GM23338 (cell line): ENCODE measurements around the gene RPL7L1. TPM values are rescaled to one million over a fixed set of nuclear protein-coding genes. Genes with fewer than 3 reads are reported as not detected.

Experiments used
- ATAC-seq: fragments of 200-7000 bp; cut with Tn5 transposase; 3 replicates; pipeline ENCODE4 v1.9.1; 2020
- DNase-seq: peaks from one replicate; pipeline ENCODE4 v3.0.0-alpha.2; 2015; ENCODE audit warnings: low spot score
- H2AFZ ChIP-seq: fragments of 200-600 bp; sonication (generic); 2 replicates; pipeline ENCODE4 v1.8.0; 2016; ENCODE audit warnings: antibody characterized with exemption, mild to moderate bottlenecking, moderate library complexity
- H3F3A ChIP-seq: fragments of 200-600 bp; sonication (generic); replicated peaks from 2 replicates; pipeline ENCODE4 v1.8.0; 2017; ENCODE audit warnings: antibody characterized with exemption, mixed run types, low read depth
- H3K27ac ChIP-seq: fragments of 200-600 bp; sonication (generic); 2 replicates; pipeline ENCODE4 v1.6.1; 2016; ENCODE audit warnings: low read depth
- H3K27me3 ChIP-seq: fragments of 200-600 bp; sonication (generic); 2 replicates; pipeline ENCODE4 v1.8.0; 2016; ENCODE audit warnings: mild to moderate bottlenecking, mixed run types, moderate library complexity; ENCODE audit not compliant: insufficient read depth
- H3K36me3 ChIP-seq: fragments of 200-600 bp; sonication (generic); 2 replicates; pipeline ENCODE4 v1.8.0; 2016; ENCODE audit warnings: mild to moderate bottlenecking; ENCODE audit not compliant: insufficient read depth
- H3K4me1 ChIP-seq: fragments of 200-600 bp; sonication (generic); 2 replicates; pipeline ENCODE4 v1.8.0; 2016; ENCODE audit warnings: mild to moderate bottlenecking, moderate library complexity; ENCODE audit not compliant: insufficient read depth
- H3K4me2 ChIP-seq: fragments of 200-600 bp; sonication (generic); 2 replicates; pipeline ENCODE4 v1.7.1; 2017; ENCODE audit warnings: mixed run types
- H3K4me3 ChIP-seq: fragments of 200-600 bp; sonication (generic); 2 replicates; pipeline ENCODE4 v1.6.1; 2016; ENCODE audit warnings: mixed run types
- H3K79me2 ChIP-seq: fragments of 200-600 bp; sonication (generic); replicated peaks from 2 replicates; pipeline ENCODE4 v1.8.0; 2017; ENCODE audit warnings: mild to moderate bottlenecking; ENCODE audit not compliant: insufficient read depth
- H3K9me2 ChIP-seq: fragments of 200-600 bp; sonication (generic); 2 replicates; pipeline ENCODE4 v1.8.0; 2017; ENCODE audit not compliant: insufficient read depth
- H4K20me1 ChIP-seq: fragments of 200-600 bp; sonication (generic); replicated peaks from 2 replicates; pipeline ENCODE4 v1.8.0; 2017; ENCODE audit warnings: mild to moderate bottlenecking; ENCODE audit not compliant: insufficient read depth
- H3K27ac Mint-ChIP-seq: 2 replicates; pipeline ENCODE4 v1.8.0; 2020; ENCODE audit warnings: inconsistent platforms, mild to moderate bottlenecking, moderate library complexity, mixed read lengths
- H3K27me3 Mint-ChIP-seq: 3 replicates; pipeline ENCODE4 v1.8.0; 2022; ENCODE audit warnings: low read depth, mild to moderate bottlenecking, moderate library complexity, mixed read lengths, inconsistent platforms; ENCODE audit not compliant: insufficient read depth, poor library complexity
- H3K36me3 Mint-ChIP-seq: 3 replicates; pipeline ENCODE4 v1.8.0; 2021; ENCODE audit warnings: low read depth, mild to moderate bottlenecking, inconsistent platforms, moderate library complexity, mixed read lengths
- H3K4me1 Mint-ChIP-seq: 3 replicates; pipeline ENCODE4 v1.8.0; 2020; ENCODE audit warnings: mild to moderate bottlenecking, inconsistent platforms, mixed read lengths
- H3K4me3 Mint-ChIP-seq: 3 replicates; pipeline ENCODE4 v1.8.0; 2021; ENCODE audit warnings: moderate library complexity, mild to moderate bottlenecking, inconsistent platforms, mixed read lengths
- H3K9me3 Mint-ChIP-seq: 3 replicates; pipeline ENCODE4 v1.8.0; 2020; ENCODE audit warnings: moderate library complexity, mild to moderate bottlenecking, inconsistent platforms, mixed read lengths
- CREB1 ChIP-seq: fragments of 250-450 bp; sonication (Bioruptor Pico); IDR thresholded peaks from 2 replicates; pipeline ENCODE4 v1.5.0; 2020; ENCODE audit warnings: low read depth, mild to moderate bottlenecking, moderate library complexity
- EZH2 ChIP-seq: fragments of 200-600 bp; sonication (generic); IDR thresholded peaks from one replicate; pipeline ENCODE4 v1.8.0; 2017; ENCODE audit warnings: antibody characterized with exemption, mild to moderate bottlenecking, low read depth; ENCODE audit not compliant: unreplicated experiment
- EZH2phosphoT487 ChIP-seq: fragments of 200-600 bp; sonication (generic); IDR thresholded peaks from one replicate; pipeline ENCODE4 v1.8.1; 2018; ENCODE audit warnings: antibody characterized with exemption; ENCODE audit not compliant: unreplicated experiment
- JUNB ChIP-seq: IDR thresholded peaks from one replicate; pipeline ENCODE4 v1.6.1; 2016; ENCODE audit warnings: antibody characterized with exemption; ENCODE audit not compliant: unreplicated experiment
- NANOG ChIP-seq: IDR thresholded peaks from 2 replicates; pipeline ENCODE4 v1.6.1; 2016; ENCODE audit warnings: antibody characterized with exemption, borderline replicate concordance
- POLR2AphosphoS5 ChIP-seq: IDR thresholded peaks from 2 replicates; pipeline ENCODE4 v1.6.1; 2016; ENCODE audit warnings: antibody characterized with exemption, low read depth
- STAT1 ChIP-seq: IDR thresholded peaks from one replicate; pipeline ENCODE4 v1.6.1; 2016; ENCODE audit warnings: antibody characterized with exemption; ENCODE audit not compliant: unreplicated experiment
- ZNF114 ChIP-seq: fragments of 250-450 bp; sonication (Bioruptor Pico); IDR thresholded peaks from 2 replicates; pipeline ENCODE4 v1.5.0; 2020; ENCODE audit warnings: mild to moderate bottlenecking, moderate library complexity
- ZNF331 ChIP-seq: fragments of 250-450 bp; sonication (Bioruptor Pico); IDR thresholded peaks from 2 replicates; pipeline ENCODE4 v1.5.0; 2020; ENCODE audit warnings: low read depth, mild to moderate bottlenecking, moderate library complexity
- polyA plus RNA-seq: library from polyadenylated mRNA; unstranded; fragments of >200 nt; fragmentation: Nextera tagmentation; extraction: Ambion mirVana; gene quantifications from 2 replicates; pipeline ENCODE4 v1.2.1, GENCODE V29; 2016
- total RNA-seq: library from RNA; depleted of rRNA; stranded (reverse); fragments of >200 nt; shearing (Covaris generic); gene quantifications from 2 replicates; pipeline ENCODE4 v1.2.3, GENCODE V29; 2014
- TF ChIP-seq, protein P1 (sequence below): IDR thresholded peaks from one replicate; pipeline ENCODE4 v1.6.1; 2018; ENCODE audit warnings: antibody characterized with exemption; ENCODE audit not compliant: unreplicated experiment
- TF ChIP-seq, protein P2 (sequence below), 2 experiments: fragments of 200-600 bp in 1 of 2; sonication (generic) in 1 of 2; conservative IDR thresholded peaks; 2 replicates each; pipeline versions ENCODE4 v1.5.1 to v1.6.1; 2016 to 2017; ENCODE audit warnings: antibody characterized with exemption in 2 of 2, low read depth in 2 of 2, mild to moderate bottlenecking in 2 of 2, moderate library complexity in 1 of 2
- TF ChIP-seq, protein P3 (sequence below): fragments of 250-450 bp; sonication (Bioruptor Pico); IDR thresholded peaks from 2 replicates; pipeline ENCODE4 v1.5.0; 2020; ENCODE audit warnings: mild to moderate bottlenecking, moderate library complexity
- TF ChIP-seq, protein P4 (sequence below): IDR thresholded peaks from 2 replicates; pipeline ENCODE4 v1.6.1; 2016; ENCODE audit warnings: antibody characterized with exemption

RPL7L1 gene
- total and polyA plus RNA-seq, 2 experiments from 2014 or later = 86.9 to 124 TPM

DNA sequence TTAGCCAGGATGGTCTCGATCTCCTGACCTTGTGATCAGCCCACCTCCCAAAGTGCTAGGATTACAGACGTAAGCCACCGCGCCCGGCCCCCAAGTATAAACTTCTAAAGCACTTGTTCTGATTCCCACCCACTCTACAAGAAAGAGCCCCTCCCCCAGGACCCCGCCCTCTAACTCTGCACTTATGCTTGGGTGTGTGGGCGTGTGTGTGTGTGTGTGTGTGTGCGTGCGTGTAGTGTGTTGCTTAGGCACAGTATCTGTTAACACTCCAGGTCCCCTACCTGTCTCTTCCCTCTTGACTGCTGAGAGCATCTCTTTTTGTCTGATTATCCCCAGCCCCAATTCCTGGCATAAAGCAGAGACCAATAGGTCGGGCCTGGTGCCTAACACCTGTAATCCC, 30.4 kb downstream of the RPL7L1 start:
- H2AFZ ChIP-seq = no peak overlapping the region
- no peak overlapping the region for H3K4me3 ChIP-seq
- H4K20me1 ChIP-seq = no peaks in the 10 kb centered on the region
- no peaks in the 10 kb centered on the region; the same call in 1 of the 2 replicates for H3K4me1 ChIP-seq
- Mint-ChIP-seq H3K4me1 (no peaks in the 10 kb centered on the region), H3K9me3 (no peaks in the 10 kb centered on the region), H3K36me3 (no peaks in the 10 kb centered on the region), H3K27ac (no peak overlapping the region), H3K4me3 (no peak overlapping the region), H3K27me3 (peaks cover 4% of the 10 kb centered on the region)
- no peak overlapping the region for H3K27ac ChIP-seq
- peaks cover 3% of the 10 kb centered on the region; the same call in 1 of the 2 replicates for H3F3A ChIP-seq
- H3K4me2 ChIP-seq = no peak overlapping the region
- H3K36me3 ChIP-seq = no peaks in the 10 kb centered on the region
- no peak for TF ChIP-seq NANOG
- TF ChIP-seq STAT1 = no peak
- TF ChIP-seq ZNF331 (CRISPR knock-in tag) = no peak
- no peak for TF ChIP-seq ZNF114 (CRISPR knock-in tag)
- TF ChIP-seq, protein P1, sequence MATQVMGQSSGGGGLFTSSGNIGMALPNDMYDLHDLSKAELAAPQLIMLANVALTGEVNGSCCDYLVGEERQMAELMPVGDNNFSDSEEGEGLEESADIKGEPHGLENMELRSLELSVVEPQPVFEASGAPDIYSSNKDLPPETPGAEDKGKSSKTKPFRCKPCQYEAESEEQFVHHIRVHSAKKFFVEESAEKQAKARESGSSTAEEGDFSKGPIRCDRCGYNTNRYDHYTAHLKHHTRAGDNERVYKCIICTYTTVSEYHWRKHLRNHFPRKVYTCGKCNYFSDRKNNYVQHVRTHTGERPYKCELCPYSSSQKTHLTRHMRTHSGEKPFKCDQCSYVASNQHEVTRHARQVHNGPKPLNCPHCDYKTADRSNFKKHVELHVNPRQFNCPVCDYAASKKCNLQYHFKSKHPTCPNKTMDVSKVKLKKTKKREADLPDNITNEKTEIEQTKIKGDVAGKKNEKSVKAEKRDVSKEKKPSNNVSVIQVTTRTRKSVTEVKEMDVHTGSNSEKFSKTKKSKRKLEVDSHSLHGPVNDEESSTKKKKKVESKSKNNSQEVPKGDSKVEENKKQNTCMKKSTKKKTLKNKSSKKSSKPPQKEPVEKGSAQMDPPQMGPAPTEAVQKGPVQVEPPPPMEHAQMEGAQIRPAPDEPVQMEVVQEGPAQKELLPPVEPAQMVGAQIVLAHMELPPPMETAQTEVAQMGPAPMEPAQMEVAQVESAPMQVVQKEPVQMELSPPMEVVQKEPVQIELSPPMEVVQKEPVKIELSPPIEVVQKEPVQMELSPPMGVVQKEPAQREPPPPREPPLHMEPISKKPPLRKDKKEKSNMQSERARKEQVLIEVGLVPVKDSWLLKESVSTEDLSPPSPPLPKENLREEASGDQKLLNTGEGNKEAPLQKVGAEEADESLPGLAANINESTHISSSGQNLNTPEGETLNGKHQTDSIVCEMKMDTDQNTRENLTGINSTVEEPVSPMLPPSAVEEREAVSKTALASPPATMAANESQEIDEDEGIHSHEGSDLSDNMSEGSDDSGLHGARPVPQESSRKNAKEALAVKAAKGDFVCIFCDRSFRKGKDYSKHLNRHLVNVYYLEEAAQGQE = no peak
- TF ChIP-seq, protein P2, sequence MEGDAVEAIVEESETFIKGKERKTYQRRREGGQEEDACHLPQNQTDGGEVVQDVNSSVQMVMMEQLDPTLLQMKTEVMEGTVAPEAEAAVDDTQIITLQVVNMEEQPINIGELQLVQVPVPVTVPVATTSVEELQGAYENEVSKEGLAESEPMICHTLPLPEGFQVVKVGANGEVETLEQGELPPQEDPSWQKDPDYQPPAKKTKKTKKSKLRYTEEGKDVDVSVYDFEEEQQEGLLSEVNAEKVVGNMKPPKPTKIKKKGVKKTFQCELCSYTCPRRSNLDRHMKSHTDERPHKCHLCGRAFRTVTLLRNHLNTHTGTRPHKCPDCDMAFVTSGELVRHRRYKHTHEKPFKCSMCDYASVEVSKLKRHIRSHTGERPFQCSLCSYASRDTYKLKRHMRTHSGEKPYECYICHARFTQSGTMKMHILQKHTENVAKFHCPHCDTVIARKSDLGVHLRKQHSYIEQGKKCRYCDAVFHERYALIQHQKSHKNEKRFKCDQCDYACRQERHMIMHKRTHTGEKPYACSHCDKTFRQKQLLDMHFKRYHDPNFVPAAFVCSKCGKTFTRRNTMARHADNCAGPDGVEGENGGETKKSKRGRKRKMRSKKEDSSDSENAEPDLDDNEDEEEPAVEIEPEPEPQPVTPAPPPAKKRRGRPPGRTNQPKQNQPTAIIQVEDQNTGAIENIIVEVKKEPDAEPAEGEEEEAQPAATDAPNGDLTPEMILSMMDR (conservative IDR thresholded peaks at IDR 0.05; ENCODE audit: low read depth in 2 of 2) = no peak
- TF ChIP-seq JUNB = no peak
- no peak for TF ChIP-seq EZH2phosphoT487
- no peak for TF ChIP-seq EZH2
- TF ChIP-seq, protein P3, sequence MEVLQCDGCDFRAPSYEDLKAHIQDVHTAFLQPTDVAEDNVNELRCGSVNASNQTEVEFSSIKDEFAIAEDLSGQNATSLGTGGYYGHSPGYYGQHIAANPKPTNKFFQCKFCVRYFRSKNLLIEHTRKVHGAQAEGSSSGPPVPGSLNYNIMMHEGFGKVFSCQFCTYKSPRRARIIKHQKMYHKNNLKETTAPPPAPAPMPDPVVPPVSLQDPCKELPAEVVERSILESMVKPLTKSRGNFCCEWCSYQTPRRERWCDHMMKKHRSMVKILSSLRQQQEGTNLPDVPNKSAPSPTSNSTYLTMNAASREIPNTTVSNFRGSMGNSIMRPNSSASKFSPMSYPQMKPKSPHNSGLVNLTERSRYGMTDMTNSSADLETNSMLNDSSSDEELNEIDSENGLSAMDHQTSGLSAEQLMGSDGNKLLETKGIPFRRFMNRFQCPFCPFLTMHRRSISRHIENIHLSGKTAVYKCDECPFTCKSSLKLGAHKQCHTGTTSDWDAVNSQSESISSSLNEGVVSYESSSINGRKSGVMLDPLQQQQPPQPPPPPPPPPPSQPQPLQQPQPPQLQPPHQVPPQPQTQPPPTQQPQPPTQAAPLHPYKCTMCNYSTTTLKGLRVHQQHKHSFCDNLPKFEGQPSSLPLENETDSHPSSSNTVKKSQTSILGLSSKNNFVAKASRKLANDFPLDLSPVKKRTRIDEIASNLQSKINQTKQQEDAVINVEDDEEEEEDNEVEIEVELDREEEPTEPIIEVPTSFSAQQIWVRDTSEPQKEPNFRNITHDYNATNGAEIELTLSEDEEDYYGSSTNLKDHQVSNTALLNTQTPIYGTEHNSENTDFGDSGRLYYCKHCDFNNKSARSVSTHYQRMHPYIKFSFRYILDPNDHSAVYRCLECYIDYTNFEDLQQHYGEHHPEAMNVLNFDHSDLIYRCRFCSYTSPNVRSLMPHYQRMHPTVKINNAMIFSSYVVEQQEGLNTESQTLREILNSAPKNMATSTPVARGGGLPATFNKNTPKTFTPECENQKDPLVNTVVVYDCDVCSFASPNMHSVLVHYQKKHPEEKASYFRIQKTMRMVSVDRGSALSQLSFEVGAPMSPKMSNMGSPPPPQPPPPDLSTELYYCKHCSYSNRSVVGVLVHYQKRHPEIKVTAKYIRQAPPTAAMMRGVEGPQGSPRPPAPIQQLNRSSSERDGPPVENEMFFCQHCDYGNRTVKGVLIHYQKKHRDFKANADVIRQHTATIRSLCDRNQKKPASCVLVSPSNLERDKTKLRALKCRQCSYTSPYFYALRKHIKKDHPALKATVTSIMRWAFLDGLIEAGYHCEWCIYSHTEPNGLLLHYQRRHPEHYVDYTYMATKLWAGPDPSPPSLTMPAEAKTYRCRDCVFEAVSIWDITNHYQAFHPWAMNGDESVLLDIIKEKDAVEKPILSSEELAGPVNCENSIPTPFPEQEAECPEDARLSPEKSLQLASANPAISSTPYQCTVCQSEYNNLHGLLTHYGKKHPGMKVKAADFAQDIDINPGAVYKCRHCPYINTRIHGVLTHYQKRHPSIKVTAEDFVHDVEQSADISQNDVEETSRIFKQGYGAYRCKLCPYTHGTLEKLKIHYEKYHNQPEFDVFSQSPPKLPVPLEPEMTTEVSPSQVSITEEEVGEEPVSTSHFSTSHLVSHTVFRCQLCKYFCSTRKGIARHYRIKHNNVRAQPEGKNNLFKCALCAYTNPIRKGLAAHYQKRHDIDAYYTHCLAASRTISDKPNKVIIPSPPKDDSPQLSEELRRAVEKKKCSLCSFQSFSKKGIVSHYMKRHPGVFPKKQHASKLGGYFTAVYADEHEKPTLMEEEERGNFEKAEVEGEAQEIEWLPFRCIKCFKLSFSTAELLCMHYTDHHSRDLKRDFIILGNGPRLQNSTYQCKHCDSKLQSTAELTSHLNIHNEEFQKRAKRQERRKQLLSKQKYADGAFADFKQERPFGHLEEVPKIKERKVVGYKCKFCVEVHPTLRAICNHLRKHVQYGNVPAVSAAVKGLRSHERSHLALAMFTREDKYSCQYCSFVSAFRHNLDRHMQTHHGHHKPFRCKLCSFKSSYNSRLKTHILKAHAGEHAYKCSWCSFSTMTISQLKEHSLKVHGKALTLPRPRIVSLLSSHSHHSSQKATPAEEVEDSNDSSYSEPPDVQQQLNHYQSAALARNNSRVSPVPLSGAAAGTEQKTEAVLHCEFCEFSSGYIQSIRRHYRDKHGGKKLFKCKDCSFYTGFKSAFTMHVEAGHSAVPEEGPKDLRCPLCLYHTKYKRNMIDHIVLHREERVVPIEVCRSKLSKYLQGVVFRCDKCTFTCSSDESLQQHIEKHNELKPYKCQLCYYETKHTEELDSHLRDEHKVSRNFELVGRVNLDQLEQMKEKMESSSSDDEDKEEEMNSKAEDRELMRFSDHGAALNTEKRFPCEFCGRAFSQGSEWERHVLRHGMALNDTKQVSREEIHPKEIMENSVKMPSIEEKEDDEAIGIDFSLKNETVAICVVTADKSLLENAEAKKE = no peak
- TF ChIP-seq, protein P4, sequence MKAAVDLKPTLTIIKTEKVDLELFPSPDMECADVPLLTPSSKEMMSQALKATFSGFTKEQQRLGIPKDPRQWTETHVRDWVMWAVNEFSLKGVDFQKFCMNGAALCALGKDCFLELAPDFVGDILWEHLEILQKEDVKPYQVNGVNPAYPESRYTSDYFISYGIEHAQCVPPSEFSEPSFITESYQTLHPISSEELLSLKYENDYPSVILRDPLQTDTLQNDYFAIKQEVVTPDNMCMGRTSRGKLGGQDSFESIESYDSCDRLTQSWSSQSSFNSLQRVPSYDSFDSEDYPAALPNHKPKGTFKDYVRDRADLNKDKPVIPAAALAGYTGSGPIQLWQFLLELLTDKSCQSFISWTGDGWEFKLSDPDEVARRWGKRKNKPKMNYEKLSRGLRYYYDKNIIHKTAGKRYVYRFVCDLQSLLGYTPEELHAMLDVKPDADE = no peak
- no peak for TF ChIP-seq CREB1 (CRISPR knock-in tag)
- TF ChIP-seq POLR2AphosphoS5 = no peak
- no peaks in the 10 kb centered on the region for H3K79me2 ChIP-seq
- no peaks in the 10 kb centered on the region for H3K27me3 ChIP-seq
- H3K9me2 ChIP-seq = no peaks in the 10 kb centered on the region
- DNase-seq (no peak), ATAC-seq (no peak)
